IMR-90 (cell line): ENCODE measurements around the gene TFE3. TPM values are rescaled to one million over a fixed set of nuclear protein-coding genes. Genes with fewer than 3 reads are reported as not detected.

Experiments used
- ATAC-seq: fragments of 200-7000 bp; cut with Tn5 transposase; 2 replicates; pipeline ENCODE4 v1.9.1; 2020; ENCODE audit warnings: low read depth, mild to moderate bottlenecking, moderate library complexity
- BruUV-seq: library from RNA; stranded (reverse); fragments of 400-500 nt; replicated peaks from 2 replicates; lab custom pipeline; 2021; lab: Mats Ljungman, UMichigan
- CTCF ChIA-PET: fragments of 300-600 bp; formaldehyde crosslinking; extraction: SDS; loops from one replicate; lab custom pipeline; 2021; ENCODE audit warnings: antibody characterized with exemption; lab: Yijun Ruan, JAX
- POLR2A ChIA-PET: fragments of 300-600 bp; sonication (Branson Sonifier 250); formaldehyde crosslinking; loops from one replicate; lab custom pipeline; 2022; ENCODE audit warnings: antibody characterized with exemption; ENCODE audit not compliant: unreplicated experiment; lab: Charles Lee
- DNase-seq: peaks from one replicate; pipeline ENCODE4 v3.0.0; 2013
- H2AFZ ChIP-seq: replicated peaks from 2 replicates; pipeline ENCODE3; 2013; ENCODE audit warnings: low read length, mild to moderate bottlenecking; ENCODE audit not compliant: poor library complexity
- H2AK5ac ChIP-seq: 2 replicates; pipeline ENCODE4 v1.6.1; 2013; ENCODE audit warnings: low read depth, low read length, inconsistent platforms
- H2AK9ac ChIP-seq: replicated peaks from 2 replicates; pipeline ENCODE3; 2013; ENCODE audit warnings: mild to moderate bottlenecking, low read depth, low read length, moderate library complexity; ENCODE audit not compliant: poor library complexity
- H2BK120ac ChIP-seq: 2 replicates; pipeline ENCODE4 v1.6.1; 2013; ENCODE audit warnings: low read depth, low read length, inconsistent platforms
- H2BK15ac ChIP-seq: 3 replicates; pipeline ENCODE4 v1.6.1; 2013; ENCODE audit warnings: low read depth, low read length, inconsistent platforms
- H2BK20ac ChIP-seq: 2 replicates; pipeline ENCODE4 v1.6.1; 2013; ENCODE audit warnings: low read depth, mild to moderate bottlenecking, inconsistent platforms, low read length, moderate library complexity
- H2BK5ac ChIP-seq: 2 replicates; pipeline ENCODE4 v1.6.1; 2013; ENCODE audit warnings: mild to moderate bottlenecking, low read depth, low read length, inconsistent platforms; ENCODE audit not compliant: poor library complexity, severe bottlenecking
- H3K14ac ChIP-seq: replicated peaks from 2 replicates; pipeline ENCODE4 v1.6.1; 2013; ENCODE audit warnings: low read depth, low read length, inconsistent platforms
- H3K18ac ChIP-seq: 2 replicates; pipeline ENCODE4 v1.6.1; 2013; ENCODE audit warnings: low read depth, low read length, control low read depth
- H3K23ac ChIP-seq: 2 replicates; pipeline ENCODE4 v1.6.1; 2013; ENCODE audit warnings: low read depth, low read length, inconsistent platforms
- H3K27ac ChIP-seq: 2 replicates; pipeline ENCODE4 v1.5.1; 2013; ENCODE audit warnings: mild to moderate bottlenecking, control low read depth, low read length; ENCODE audit not compliant: insufficient read depth
- H3K27me3 ChIP-seq: 2 replicates; pipeline ENCODE4 v1.6.1; 2013; ENCODE audit warnings: low read length; ENCODE audit not compliant: control insufficient read depth, insufficient read depth
- H3K36me3 ChIP-seq: 2 replicates; pipeline ENCODE4 v1.6.1; 2013; ENCODE audit warnings: low read length, mixed read lengths; ENCODE audit not compliant: control insufficient read depth, insufficient read depth
- H3K4ac ChIP-seq: 2 replicates; pipeline ENCODE4 v1.6.1; 2013; ENCODE audit warnings: low read depth, low read length, inconsistent platforms
- H3K4me1 ChIP-seq: 2 replicates; pipeline ENCODE4 v1.6.1; 2013; ENCODE audit warnings: low read length, mixed read lengths; ENCODE audit not compliant: control insufficient read depth, insufficient read depth
- H3K4me2 ChIP-seq: 2 replicates; pipeline ENCODE4 v1.6.1; 2013; ENCODE audit warnings: low read depth, mild to moderate bottlenecking, control low read depth, low read length, moderate library complexity
- H3K4me3 ChIP-seq: 2 replicates; pipeline ENCODE4 v1.5.1; 2013; ENCODE audit warnings: low read depth, mild to moderate bottlenecking, control low read depth, low read length, moderate library complexity; ENCODE audit not compliant: insufficient read depth
- H3K56ac ChIP-seq: 2 replicates; pipeline ENCODE4 v1.6.1; 2013; ENCODE audit warnings: low read length, inconsistent platforms; ENCODE audit not compliant: insufficient read depth; ENCODE audit errors: extremely low read depth
- H3K79me1 ChIP-seq, 2 experiments: 2 replicates each; pipeline ENCODE4 v1.6.1; 2013; ENCODE audit warnings: low read length in 2 of 2, inconsistent platforms in 1 of 2, low read depth in 1 of 2
- H3K9ac ChIP-seq: 2 replicates; pipeline ENCODE4 v1.6.1; 2013; ENCODE audit warnings: low read depth, low read length, control low read depth
- H3K9me1 ChIP-seq: 2 replicates; pipeline ENCODE4 v1.6.1; 2013; ENCODE audit warnings: low read length, inconsistent platforms; ENCODE audit not compliant: insufficient read depth
- H3K9me3 ChIP-seq: 2 replicates; pipeline ENCODE4 v1.6.1; 2013; ENCODE audit warnings: low read length; ENCODE audit not compliant: control insufficient read depth, insufficient read depth
- H4K20me1 ChIP-seq: 2 replicates; pipeline ENCODE4 v1.6.1; 2013; ENCODE audit warnings: low read length, inconsistent platforms; ENCODE audit not compliant: insufficient read depth
- H4K5ac ChIP-seq: 2 replicates; pipeline ENCODE4 v1.6.1; 2013; ENCODE audit warnings: mild to moderate bottlenecking, low read depth, low read length, control low read depth
- H4K8ac ChIP-seq, 2 experiments: 2 replicates each; pipeline ENCODE4 v1.6.1; 2013; ENCODE audit warnings: low read depth in 2 of 2, low read length in 2 of 2, control low read depth in 1 of 2, inconsistent platforms in 1 of 2
- H4K91ac ChIP-seq: 2 replicates; pipeline ENCODE4 v1.6.1; 2013; ENCODE audit warnings: low read depth, low read length, inconsistent platforms; ENCODE audit not compliant: insufficient read depth
- BHLHE40 ChIP-seq: fragments of 150-350 bp; IDR thresholded peaks from 2 replicates; pipeline ENCODE4 v1.6.1; 2016; ENCODE audit warnings: mild to moderate bottlenecking, low read depth, low read length
- CEBPB ChIP-seq: IDR thresholded peaks from 2 replicates; pipeline ENCODE4 v1.6.1; 2012; ENCODE audit warnings: low read depth, low read length, improper control_type of control experiment
- CHD1 ChIP-seq: IDR thresholded peaks from 2 replicates; pipeline ENCODE4 v1.6.1; 2012; ENCODE audit warnings: low read depth, low read length, improper control_type of control experiment
- FOS ChIP-seq: fragments of 150-350 bp; IDR thresholded peaks from 2 replicates; pipeline ENCODE4 v1.6.1; 2016; ENCODE audit warnings: low read depth, low read length
- MAFK ChIP-seq: IDR thresholded peaks from 2 replicates; pipeline ENCODE4 v1.6.1; 2012; ENCODE audit warnings: low read depth, low read length, improper control_type of control experiment
- MAZ ChIP-seq: IDR thresholded peaks from 2 replicates; pipeline ENCODE4 v1.6.1; 2012; ENCODE audit warnings: low read depth, mild to moderate bottlenecking, low read length, improper control_type of control experiment, moderate library complexity, borderline replicate concordance
- MXI1 ChIP-seq: IDR thresholded peaks from 2 replicates; pipeline ENCODE4 v1.6.1; 2012; ENCODE audit warnings: low read depth, mild to moderate bottlenecking, low read length, moderate library complexity, borderline replicate concordance
- NFE2L2 ChIP-seq: fragments of 150-350 bp; IDR thresholded peaks from 2 replicates; pipeline ENCODE4 v1.6.1; 2016; ENCODE audit warnings: low read depth, mild to moderate bottlenecking, low read length
- RAD21 ChIP-seq: IDR thresholded peaks from 2 replicates; pipeline ENCODE4 v1.6.1; 2012; ENCODE audit warnings: low read length, improper control_type of control experiment
- RFX5 ChIP-seq: IDR thresholded peaks from 2 replicates; pipeline ENCODE4 v1.8.0; 2012; ENCODE audit warnings: low read depth, mild to moderate bottlenecking, low read length, moderate library complexity
- SMC3 ChIP-seq: fragments of 150-350 bp; IDR thresholded peaks from 2 replicates; pipeline ENCODE4 v1.6.1; 2016; ENCODE audit warnings: low read depth, mild to moderate bottlenecking, antibody characterized with exemption, low read length, moderate library complexity
- WGBS, 2 experiments: methylation state at CpG; one replicate each; pipeline versions ENCODE4 v1.1.5 to v1.1.7; 2013; ENCODE audit warnings: missing lambda C conversion rate in 2 of 2; ENCODE audit not compliant: insufficient read length in 1 of 2; ENCODE audit errors: extremely low coverage in 2 of 2; 5-methylcytosine and 5-hydroxymethylcytosine counted together
- dilution Hi-C: fragments of 300-500 bp; cut with HindIII; formaldehyde crosslinking; loops from one replicate; pipeline ENCODE4 v1.14.3; 2018; ENCODE audit warnings: low sequenced_read_pairs; ENCODE audit not compliant: unreplicated experiment
- in situ Hi-C: fragments of 300-500 bp; cut with MboI; formaldehyde crosslinking; loops from 3 replicates; pipeline ENCODE4 v1.14.3; 2019; ENCODE audit warnings: low sequenced_read_pairs, inconsistent platforms, mixed read lengths
- intact Hi-C: fragments of 100-400 bp; cut with micrococcal nuclease; formaldehyde crosslinking; loops from 2 replicates; pipeline ENCODE4 v1.10.0; 2022
- polyA plus RNA-seq, 3 experiments: library from polyadenylated mRNA; depleted of rRNA; stranded (reverse); fragments of >200 nt; gene quantifications; 2 replicates each; pipeline ENCODE4 v1.2.3, GENCODE V29; 2012; ENCODE audit warnings: low replicate concordance in 1 of 3
- total RNA-seq: library from RNA; depleted of rRNA; stranded (reverse); fragments of >200 nt; gene quantifications from 2 replicates; pipeline ENCODE4 v1.2.3, GENCODE V29; 2012
- TF ChIP-seq, protein P1 (sequence below): fragments of 150-350 bp; IDR thresholded peaks from 2 replicates; pipeline ENCODE4 v1.6.1; 2017; ENCODE audit warnings: mild to moderate bottlenecking, antibody characterized with exemption, low read length, low read depth

TFE3 gene
- total and polyA plus RNA-seq, 2 of the 4 experiments (the other 2 are of a cell fraction): 24.4 to 40.5 TPM

DNA sequence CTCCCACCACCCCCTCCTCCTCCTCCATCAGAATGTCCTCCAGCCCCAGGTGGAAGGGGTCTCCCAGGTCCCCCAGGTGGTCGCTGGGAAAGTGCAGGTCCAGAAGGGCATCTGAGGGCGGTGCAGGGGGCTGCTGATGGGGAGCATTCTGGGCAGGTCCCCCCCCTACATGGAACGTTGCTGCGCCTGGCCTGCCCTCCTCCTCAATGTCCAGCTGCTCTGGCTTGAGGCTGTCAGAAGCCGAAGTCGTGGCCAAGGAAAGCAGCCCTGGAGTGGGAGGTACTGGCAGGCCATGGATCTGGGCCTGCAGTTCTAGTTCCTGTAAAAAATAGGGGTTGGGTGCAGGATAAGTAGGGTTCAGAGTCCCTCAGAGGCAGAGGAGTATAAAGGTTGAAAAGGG is 12.9 kb downstream of the TFE3 start:
- Histone ChIP-seq H2AFZ (no peak overlapping the region), H3K4me2 (no peak overlapping the region), H4K91ac (no peak overlapping the region), H3K27me3 (no peaks in the 10 kb centered on the region), H3K27ac (no peak overlapping the region), H3K4me1 (peaks cover 1% of the 10 kb centered on the region; the same call in 1 of the 2 replicates), H2BK15ac (no peak overlapping the region), H4K5ac (no peak overlapping the region), H3K23ac (no peak overlapping the region), H2BK5ac (no peak overlapping the region), H3K18ac (no peak overlapping the region), H3K79me1 (peaks cover 5 to 11% of the 10 kb centered on the region in 2 experiments), H2BK120ac (no peak overlapping the region), H4K8ac (no peak overlapping the region), H3K14ac (no peak overlapping the region), H3K9ac (no peak overlapping the region), H2AK9ac (peak overlapping the region; percentile 37), H3K36me3 (peaks cover 49% of the 10 kb centered on the region), H4K20me1 (peaks cover 4% of the 10 kb centered on the region; the same call in 1 of the 2 replicates), H3K9me1 (no peaks in the 10 kb centered on the region), H3K56ac (no peak overlapping the region), H2BK20ac (no peak overlapping the region), H2AK5ac (no peak overlapping the region), H3K4ac (no peak overlapping the region), H3K9me3 (no peaks in the 10 kb centered on the region), H3K4me3 (no peak overlapping the region)
- DNase-seq (no peak), ATAC-seq (no peak)
- dilution Hi-C loops: no loop called here
- WGBS, 2 experiments: 90% methylated on average over 3 of the region's 6 CpGs; no CpG with 5 or more reads in 1 of the 2 experiments
- ChIA-PET CTCF (no interaction called here), POLR2A (no interaction called here)
- in situ Hi-C loops: no loop called here
- TF ChIP-seq CEBPB: no peak
- TF ChIP-seq MXI1: no peak
- TF ChIP-seq CHD1: no peak
- no peak for TF ChIP-seq MAFK
- TF ChIP-seq, protein P1, sequence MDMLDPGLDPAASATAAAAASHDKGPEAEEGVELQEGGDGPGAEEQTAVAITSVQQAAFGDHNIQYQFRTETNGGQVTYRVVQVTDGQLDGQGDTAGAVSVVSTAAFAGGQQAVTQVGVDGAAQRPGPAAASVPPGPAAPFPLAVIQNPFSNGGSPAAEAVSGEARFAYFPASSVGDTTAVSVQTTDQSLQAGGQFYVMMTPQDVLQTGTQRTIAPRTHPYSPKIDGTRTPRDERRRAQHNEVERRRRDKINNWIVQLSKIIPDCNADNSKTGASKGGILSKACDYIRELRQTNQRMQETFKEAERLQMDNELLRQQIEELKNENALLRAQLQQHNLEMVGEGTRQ: no peak
- TF ChIP-seq MAZ: no peak
- TF ChIP-seq NFE2L2: no peak
- no peak for TF ChIP-seq FOS
- no peak for TF ChIP-seq BHLHE40
- TF ChIP-seq RAD21: no peak
- TF ChIP-seq RFX5: no peak
- TF ChIP-seq SMC3: no peak
- intact Hi-C loops: no loop called here
- no TSS peak for BruUV-seq
